K562 (cell line): Measurements from ENCODE around the gene DVL2. TPM values are rescaled to one million over a fixed set of nuclear protein-coding genes. Genes with fewer than 3 reads are reported as not detected.

Source experiments
- DPF2 ChIP-seq: fragments of 450-650 bp; IDR thresholded peaks from 2 replicates; pipeline ENCODE4 v1.6.1; 2016
- E2F5 ChIP-seq: sonication (generic); formaldehyde crosslinking; IDR thresholded peaks from 2 replicates; pipeline ENCODE4 v1.8.0; 2022; ENCODE audit warnings: mild to moderate bottlenecking, missing genetic modification reagents
- GTF2E2 ChIP-seq: fragments of 200-800 bp; sonication (Bioruptor generic); IDR thresholded peaks from 2 replicates; pipeline ENCODE4 v1.6.1; 2016; ENCODE audit warnings: missing genetic modification characterization, missing compliant biosample characterization
- HINFP ChIP-seq: fragments of 450-650 bp; conservative IDR thresholded peaks from 2 replicates; pipeline ENCODE4 v1.6.1; 2016; ENCODE audit warnings: missing genetic modification characterization, low read depth, mild to moderate bottlenecking, control low read depth, missing compliant biosample characterization
- HNRNPUL1 ChIP-seq: fragments of 200-400 bp; formaldehyde crosslinking; IDR thresholded peaks from 2 replicates; pipeline ENCODE4 v1.6.1; 2017; ENCODE audit warnings: low read length
- MYC ChIP-seq, 2 experiments: fragments of 250-450 bp in 1 of 2; sonication (Bioruptor Pico) in 1 of 2; IDR thresholded peaks; 2 replicates each; pipeline versions ENCODE4 v1.5.1 to v1.6.1; 2012 to 2021; ENCODE audit warnings: low read depth in 2 of 2, borderline replicate concordance in 1 of 2, improper control_type of control experiment in 1 of 2, low read length in 1 of 2, mild to moderate bottlenecking in 1 of 2, moderate library complexity in 1 of 2
- NEUROD1 ChIP-seq: fragments of 150-350 bp; IDR thresholded peaks from 2 replicates; pipeline ENCODE4 v1.6.1; 2014; ENCODE audit warnings: borderline replicate concordance, low read length, low read depth; ENCODE audit not compliant: partially characterized antibody
- PHF20 ChIP-seq: fragments of 450-650 bp; IDR thresholded peaks from 2 replicates; pipeline ENCODE4 v1.6.1; 2018; ENCODE audit not compliant: partially characterized antibody
- PTBP1 ChIP-seq: fragments of 200-400 bp; formaldehyde crosslinking; IDR thresholded peaks from 2 replicates; pipeline ENCODE4 v1.6.1; 2017; ENCODE audit warnings: low read depth, low read length
- RUNX1 ChIP-seq: sonication (generic); IDR thresholded peaks from 2 replicates; pipeline ENCODE4 v1.6.1; 2016; ENCODE audit warnings: antibody characterized with exemption, low read depth
- THRAP3 ChIP-seq: fragments of 450-650 bp; IDR thresholded peaks from 2 replicates; pipeline ENCODE4 v1.6.1; 2016; ENCODE audit warnings: mild to moderate bottlenecking, inconsistent platforms, borderline replicate concordance
- VEZF1 ChIP-seq: fragments of 200-800 bp; sonication (Bioruptor generic); IDR thresholded peaks from 2 replicates; pipeline ENCODE4 v1.6.1; 2017; ENCODE audit warnings: missing genetic modification characterization, missing compliant biosample characterization
- ZNF431 ChIP-seq: sonication (generic); formaldehyde crosslinking; IDR thresholded peaks from 2 replicates; pipeline ENCODE4 v1.8.0; 2022; ENCODE audit warnings: mild to moderate bottlenecking, missing genetic modification reagents
- ZNF518B ChIP-seq: fragments of 250-450 bp; sonication (Bioruptor Pico); IDR thresholded peaks from 2 replicates; pipeline ENCODE4 v1.5.0; 2021; ENCODE audit warnings: mild to moderate bottlenecking, moderate library complexity
- ZSCAN29 ChIP-seq: fragments of 450-650 bp; IDR thresholded peaks from 2 replicates; pipeline ENCODE4 v1.6.1; 2017
- polyA plus RNA-seq, 8 experiments: library from polyadenylated mRNA; depleted of rRNA in 4 of 8; stranded (reverse) in 5 of 8; unstranded in 3 of 8; fragments of >200 nt; fragmentation: Nextera tagmentation in 2 of 8; fragmentation: Illumina TruSeq in 1 of 8; extraction: Ambion mirVana in 2 of 8; extraction: Trizol in 1 of 8; gene quantifications; 2 replicates each; pipeline versions ENCODE4 v1.2.1 to v1.2.3, GENCODE V29; 2011 to 2014; ENCODE audit warnings: inconsistent platforms in 1 of 8, missing spikeins in 1 of 8
- total RNA-seq, 7 experiments: library from RNA; depleted of rRNA in 6 of 7; stranded (reverse); fragments of >200 nt in 6 of 7; fragmentation: Illumina TruSeq in 2 of 7; extraction: Trizol in 2 of 7; gene quantifications; 2 replicates each; pipeline versions ENCODE4 v1.2.1 to v1.2.3, GENCODE V29; 2011 to 2021; ENCODE audit warnings: low replicate concordance in 1 of 7
- TF ChIP-seq, protein P1 (sequence below): sonication (generic); formaldehyde crosslinking; IDR thresholded peaks from 2 replicates; pipeline ENCODE4 v1.5.0; 2020; ENCODE audit warnings: missing genetic modification reagents
- TF ChIP-seq, protein P2 (sequence below): fragments of 250-450 bp; sonication (Bioruptor Pico); IDR thresholded peaks from 2 replicates; pipeline ENCODE4 v1.4.0; 2020; ENCODE audit warnings: mild to moderate bottlenecking, moderate library complexity, borderline replicate concordance

DVL2 gene
- total and polyA plus RNA-seq, 9 of the 15 experiments (the other 6 are each of a cell fraction or from before 2014, with no cell fraction given): 1.3 to 49.5 (median 24.3) TPM

DNA sequence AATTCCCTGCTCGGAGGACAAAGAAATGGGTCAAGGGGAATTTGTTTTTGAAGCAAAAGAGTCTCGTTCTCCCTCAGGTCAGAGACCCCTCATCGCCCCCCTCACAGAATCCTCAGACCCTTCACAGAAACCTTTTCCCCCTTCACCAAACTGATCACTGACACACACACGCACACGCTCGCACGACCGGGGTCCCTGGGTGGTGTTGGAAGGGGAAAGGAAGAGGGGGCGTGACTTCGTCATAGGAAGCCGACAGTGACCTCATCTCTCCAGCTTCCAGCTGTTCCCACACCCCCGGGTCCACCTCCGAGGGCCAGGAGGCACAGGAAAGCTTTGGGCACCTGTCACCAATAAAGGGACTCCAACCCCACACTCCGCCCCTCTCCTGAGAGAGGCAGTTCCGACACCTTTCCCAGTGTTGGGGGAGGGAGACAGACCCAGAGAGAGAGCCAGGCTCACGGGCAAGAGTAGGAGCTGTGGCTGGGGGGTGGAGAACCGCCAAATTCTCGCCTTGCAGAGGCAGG is 56.3 kb downstream of the DVL2 start (continued):
- TF ChIP-seq PHF20: no peak
- TF ChIP-seq, protein P1, sequence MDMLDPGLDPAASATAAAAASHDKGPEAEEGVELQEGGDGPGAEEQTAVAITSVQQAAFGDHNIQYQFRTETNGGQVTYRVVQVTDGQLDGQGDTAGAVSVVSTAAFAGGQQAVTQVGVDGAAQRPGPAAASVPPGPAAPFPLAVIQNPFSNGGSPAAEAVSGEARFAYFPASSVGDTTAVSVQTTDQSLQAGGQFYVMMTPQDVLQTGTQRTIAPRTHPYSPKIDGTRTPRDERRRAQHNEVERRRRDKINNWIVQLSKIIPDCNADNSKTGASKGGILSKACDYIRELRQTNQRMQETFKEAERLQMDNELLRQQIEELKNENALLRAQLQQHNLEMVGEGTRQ (CRISPR knock-in tag): no peak
- TF ChIP-seq, protein P2, sequence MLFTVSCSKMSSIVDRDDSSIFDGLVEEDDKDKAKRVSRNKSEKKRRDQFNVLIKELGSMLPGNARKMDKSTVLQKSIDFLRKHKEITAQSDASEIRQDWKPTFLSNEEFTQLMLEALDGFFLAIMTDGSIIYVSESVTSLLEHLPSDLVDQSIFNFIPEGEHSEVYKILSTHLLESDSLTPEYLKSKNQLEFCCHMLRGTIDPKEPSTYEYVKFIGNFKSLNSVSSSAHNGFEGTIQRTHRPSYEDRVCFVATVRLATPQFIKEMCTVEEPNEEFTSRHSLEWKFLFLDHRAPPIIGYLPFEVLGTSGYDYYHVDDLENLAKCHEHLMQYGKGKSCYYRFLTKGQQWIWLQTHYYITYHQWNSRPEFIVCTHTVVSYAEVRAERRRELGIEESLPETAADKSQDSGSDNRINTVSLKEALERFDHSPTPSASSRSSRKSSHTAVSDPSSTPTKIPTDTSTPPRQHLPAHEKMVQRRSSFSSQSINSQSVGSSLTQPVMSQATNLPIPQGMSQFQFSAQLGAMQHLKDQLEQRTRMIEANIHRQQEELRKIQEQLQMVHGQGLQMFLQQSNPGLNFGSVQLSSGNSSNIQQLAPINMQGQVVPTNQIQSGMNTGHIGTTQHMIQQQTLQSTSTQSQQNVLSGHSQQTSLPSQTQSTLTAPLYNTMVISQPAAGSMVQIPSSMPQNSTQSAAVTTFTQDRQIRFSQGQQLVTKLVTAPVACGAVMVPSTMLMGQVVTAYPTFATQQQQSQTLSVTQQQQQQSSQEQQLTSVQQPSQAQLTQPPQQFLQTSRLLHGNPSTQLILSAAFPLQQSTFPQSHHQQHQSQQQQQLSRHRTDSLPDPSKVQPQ (CRISPR knock-in tag): no peak
- no peak for TF ChIP-seq RUNX1
- TF ChIP-seq NEUROD1: no peak
- no peak for TF ChIP-seq DPF2
- TF ChIP-seq ZNF518B (CRISPR knock-in tag): no peak
- no peak for TF ChIP-seq PTBP1
- TF ChIP-seq HINFP (tag): no peak
- TF ChIP-seq ZNF431: no peak
- TF ChIP-seq GTF2E2: no peak
- TF ChIP-seq THRAP3: no peak
- no peak; the same call in 1 of the 2 replicates for TF ChIP-seq VEZF1 (CRISPR knock-in tag)
- TF ChIP-seq HNRNPUL1: no peak
- no peak for TF ChIP-seq MYC (IDR thresholded peaks at IDR 0.05; ENCODE audit: low read depth, low read length)
- no peak for TF ChIP-seq MYC (CRISPR knock-in tag; IDR thresholded peaks at IDR 0.05; ENCODE audit: borderline replicate concordance, low read depth)
- no peak for TF ChIP-seq ZSCAN29
- TF ChIP-seq E2F5 (CRISPR knock-in tag): no peak
